HEK293 (cell line): Measurements from ENCODE around the gene AHRR.

Experiments
- CTCF ChIA-PET: fragments of 350-600 bp; formaldehyde crosslinking; extraction: SDS; loops from one replicate; lab custom pipeline; 2021; ENCODE audit warnings: antibody characterized with exemption; lab: Yijun Ruan, JAX
- POLR2A ChIA-PET: fragments of 300-600 bp; formaldehyde crosslinking; extraction: SDS; loops from one replicate; lab custom pipeline; 2020; ENCODE audit warnings: antibody characterized with exemption, inconsistent platforms; lab: Yijun Ruan, JAX
- H3K27ac ChIP-seq: fragments of 200-500 bp; sonication (Bioruptor generic); 2 replicates; pipeline ENCODE4 v1.5.1; 2014; ENCODE audit warnings: low read depth, low read length, control low read depth, inconsistent platforms; ENCODE audit errors: extremely low read depth
- H3K36me3 ChIP-seq, 2 experiments: fragments of 200-500 bp in 1 of 2; sonication (Bioruptor generic) in 1 of 2; 1 replicate in 1 of 2; 2 replicates in 1 of 2; pipeline ENCODE4 v1.5.1; 2014 to 2017; ENCODE audit warnings: inconsistent platforms in 2 of 2, low read length in 2 of 2; ENCODE audit not compliant: control insufficient read depth in 2 of 2, insufficient read depth in 1 of 2
- H3K4me1 ChIP-seq: fragments of 200-500 bp; sonication (Bioruptor generic); 2 replicates; pipeline ENCODE4 v1.5.1; 2014; ENCODE audit warnings: mild to moderate bottlenecking, low read length, inconsistent platforms; ENCODE audit not compliant: control insufficient read depth, insufficient read depth
- H3K4me3 ChIP-seq: 2 replicates; pipeline ENCODE4 v1.5.1; 2011; ENCODE audit warnings: low read depth, mild to moderate bottlenecking, control low read depth, low read length, moderate library complexity
- H3K9me3 ChIP-seq: fragments of 200-500 bp; sonication (Bioruptor generic); 2 replicates; pipeline ENCODE4 v1.5.1; 2014; ENCODE audit warnings: low read depth, low read length, inconsistent platforms; ENCODE audit not compliant: control insufficient read depth, insufficient read depth
- BCL11A ChIP-seq: fragments of 450-650 bp; formaldehyde crosslinking; IDR thresholded peaks from 2 replicates; pipeline ENCODE4 v1.5.1; 2016; ENCODE audit warnings: low read depth, missing biosample characterization, missing genetic modification characterization
- GFI1B ChIP-seq: fragments of 450-650 bp; formaldehyde crosslinking; IDR thresholded peaks from 2 replicates; pipeline ENCODE4 v1.5.1; 2016; ENCODE audit warnings: missing biosample characterization, missing genetic modification characterization
- HOXD13 ChIP-seq: sonication (generic); formaldehyde crosslinking; IDR thresholded peaks from 2 replicates; pipeline ENCODE4 v1.8.0; 2022; ENCODE audit warnings: missing genetic modification reagents, borderline replicate concordance
- KLF8 ChIP-seq: fragments of 450-650 bp; formaldehyde crosslinking; IDR thresholded peaks from 2 replicates; pipeline ENCODE4 v1.5.1; 2016; ENCODE audit warnings: missing biosample characterization, missing genetic modification characterization
- OSR2 ChIP-seq: fragments of 450-650 bp; formaldehyde crosslinking; IDR thresholded peaks from 2 replicates; pipeline ENCODE4 v1.5.1; 2016; ENCODE audit warnings: missing biosample characterization, missing genetic modification characterization
- OVOL3 ChIP-seq: fragments of 450-650 bp; formaldehyde crosslinking; IDR thresholded peaks from 2 replicates; pipeline ENCODE4 v1.5.1; 2016; ENCODE audit warnings: missing biosample characterization, missing genetic modification characterization
- RBAK ChIP-seq: fragments of 450-650 bp; formaldehyde crosslinking; IDR thresholded peaks from 2 replicates; pipeline ENCODE4 v1.5.1; 2016; ENCODE audit warnings: missing biosample characterization, missing genetic modification characterization
- SP3 ChIP-seq: fragments of 450-650 bp; formaldehyde crosslinking; IDR thresholded peaks from 2 replicates; pipeline ENCODE4 v1.5.1; 2016; ENCODE audit warnings: missing biosample characterization, missing genetic modification characterization
- WT1 ChIP-seq: fragments of 450-650 bp; formaldehyde crosslinking; IDR thresholded peaks from 2 replicates; pipeline ENCODE4 v1.5.1; 2016; ENCODE audit warnings: missing biosample characterization, missing genetic modification characterization
- ZBTB20 ChIP-seq: fragments of 450-650 bp; formaldehyde crosslinking; IDR thresholded peaks from 2 replicates; pipeline ENCODE4 v1.5.1; 2016; ENCODE audit warnings: missing biosample characterization, missing genetic modification characterization
- ZBTB7A ChIP-seq: fragments of 450-650 bp; formaldehyde crosslinking; IDR thresholded peaks from 2 replicates; pipeline ENCODE4 v1.5.1; 2016; ENCODE audit warnings: low read depth, missing biosample characterization, missing genetic modification characterization
- ZFP69B ChIP-seq: fragments of 450-650 bp; formaldehyde crosslinking; IDR thresholded peaks from 2 replicates; pipeline ENCODE4 v1.5.1; 2016; ENCODE audit warnings: missing biosample characterization, missing genetic modification characterization
- ZNF138 ChIP-seq: fragments of 450-650 bp; formaldehyde crosslinking; IDR thresholded peaks from 2 replicates; pipeline ENCODE4 v1.5.1; 2016; ENCODE audit warnings: missing biosample characterization, missing genetic modification characterization, borderline replicate concordance
- ZNF140 ChIP-seq: fragments of 450-650 bp; formaldehyde crosslinking; IDR thresholded peaks from 2 replicates; pipeline ENCODE4 v1.5.1; 2016; ENCODE audit warnings: missing biosample characterization, missing genetic modification characterization
- ZNF248 ChIP-seq: fragments of 450-650 bp; formaldehyde crosslinking; IDR thresholded peaks from 2 replicates; pipeline ENCODE4 v1.5.1; 2017; ENCODE audit warnings: missing biosample characterization, missing genetic modification characterization
- ZNF341 ChIP-seq: fragments of 450-650 bp; formaldehyde crosslinking; IDR thresholded peaks from 2 replicates; pipeline ENCODE4; 2016; ENCODE audit warnings: low read depth, missing biosample characterization, missing genetic modification characterization
- ZNF366 ChIP-seq: fragments of 450-650 bp; formaldehyde crosslinking; conservative IDR thresholded peaks from 2 replicates; pipeline ENCODE4 v1.5.1; 2016; ENCODE audit warnings: missing biosample characterization, missing genetic modification characterization
- ZNF423 ChIP-seq: fragments of 450-650 bp; formaldehyde crosslinking; IDR thresholded peaks from 2 replicates; pipeline ENCODE4 v1.5.1; 2016; ENCODE audit warnings: missing biosample characterization, missing genetic modification characterization
- ZNF558 ChIP-seq: fragments of 450-650 bp; formaldehyde crosslinking; IDR thresholded peaks from 2 replicates; pipeline ENCODE4 v1.5.1; 2016; ENCODE audit warnings: missing biosample characterization, missing genetic modification characterization
- ZNF670 ChIP-seq: fragments of 450-650 bp; formaldehyde crosslinking; IDR thresholded peaks from 2 replicates; pipeline ENCODE4 v1.5.1; 2016; ENCODE audit warnings: missing biosample characterization, missing genetic modification characterization, low read depth
- ZNF701 ChIP-seq: fragments of 450-650 bp; formaldehyde crosslinking; IDR thresholded peaks from 2 replicates; pipeline ENCODE4 v1.5.1; 2016; ENCODE audit warnings: missing biosample characterization, missing genetic modification characterization
- ZNF747 ChIP-seq: fragments of 450-650 bp; formaldehyde crosslinking; IDR thresholded peaks from 2 replicates; pipeline ENCODE4 v1.5.1; 2016; ENCODE audit warnings: missing biosample characterization, missing genetic modification characterization
- ZSCAN16 ChIP-seq: fragments of 450-650 bp; formaldehyde crosslinking; IDR thresholded peaks from 2 replicates; pipeline ENCODE4 v1.5.1; 2016; ENCODE audit warnings: missing biosample characterization, missing genetic modification characterization
- ZSCAN23 ChIP-seq: fragments of 450-650 bp; formaldehyde crosslinking; IDR thresholded peaks from 2 replicates; pipeline ENCODE4 v1.5.1; 2016; ENCODE audit warnings: missing biosample characterization, missing genetic modification characterization
- ZSCAN30 ChIP-seq: fragments of 450-650 bp; IDR thresholded peaks from 2 replicates; pipeline ENCODE4 v1.5.1; 2018; ENCODE audit warnings: missing biosample characterization, mild to moderate bottlenecking, missing genetic modification characterization, moderate library complexity
- TF ChIP-seq, protein P1 (sequence below): fragments of 450-650 bp; formaldehyde crosslinking; IDR thresholded peaks from 2 replicates; pipeline ENCODE4 v1.5.1; 2016; ENCODE audit warnings: missing biosample characterization, missing genetic modification characterization
- TF ChIP-seq, protein P2 (sequence below): fragments of 450-650 bp; formaldehyde crosslinking; IDR thresholded peaks from 2 replicates; pipeline ENCODE4 v1.5.1; 2017; ENCODE audit warnings: missing biosample characterization, mild to moderate bottlenecking, missing genetic modification characterization, moderate library complexity
- TF ChIP-seq, protein P3 (sequence below): fragments of 450-650 bp; formaldehyde crosslinking; IDR thresholded peaks from 2 replicates; pipeline ENCODE4 v1.5.1; 2017; ENCODE audit warnings: missing biosample characterization, missing genetic modification characterization

The AHRR gene

DNA sequence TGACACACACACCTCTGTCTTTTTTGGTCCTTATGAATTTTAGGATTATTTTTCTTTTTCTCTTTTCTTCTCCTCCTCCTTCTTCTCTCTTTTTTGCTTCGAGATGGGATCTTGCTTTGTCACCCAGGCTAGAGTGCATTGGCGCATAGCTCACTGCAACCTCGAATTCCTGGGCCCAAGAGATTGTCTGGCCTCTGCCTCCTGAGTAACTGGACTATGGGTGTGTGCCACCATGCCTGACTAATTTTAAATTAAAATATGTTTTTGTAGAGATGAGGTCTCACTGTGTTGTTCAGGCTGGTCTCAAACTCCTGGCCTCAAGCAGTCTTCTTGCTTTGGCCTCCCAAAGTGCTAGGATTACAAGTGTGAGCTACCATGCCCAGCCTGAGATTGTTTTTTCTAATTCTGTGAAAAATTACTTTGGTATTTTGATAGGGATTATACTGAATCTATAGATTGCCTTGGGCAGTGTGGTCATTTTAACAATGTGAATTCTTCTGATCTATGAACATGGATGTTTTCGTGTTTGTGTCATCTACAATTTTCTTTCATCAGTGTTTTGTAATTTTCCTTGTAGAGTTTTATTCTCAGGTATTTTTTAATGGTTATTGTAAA lies 7.7 kb downstream of the AHRR start (continued):
- TF ChIP-seq ZNF558, result no peak

- no peaks in the 10 kb centered on the region for H3K9me3 ChIP-seq
- no peaks in the 10 kb centered on the region for H3K4me1 ChIP-seq
- no peak overlapping the region for H3K4me3 ChIP-seq
- ChIA-PET CTCF (interaction anchor here (0.6 kb wide), 1 partner anchor 292 kb away, joined by 3 read pairs; no protein-coding TSS in a partner anchor), POLR2A (no interaction called here)
- no peaks in the 10 kb centered on the region for H3K36me3 ChIP-seq
- H3K27ac ChIP-seq, result no peak overlapping the region
- TF ChIP-seq ZSCAN30 (tag by site-specific recombination) (no peak), ZNF670 (no peak), ZBTB7A (tag by site-specific recombination) (no peak), KLF8 (tag by site-specific recombination) (no peak), SP3 (tag by site-specific recombination) (no peak), ZNF138 (tag by site-specific recombination) (no peak), ZNF747 (tag by site-specific recombination) (no peak), OVOL3 (tag by site-specific recombination) (no peak), ZBTB20 (tag by site-specific recombination) (no peak), ZNF341 (tag by site-specific recombination) (no peak), BCL11A (no peak), ZNF140 (tag by site-specific recombination) (no peak), ZNF701 (tag by site-specific recombination) (no peak)
- TF ChIP-seq, protein P1, sequence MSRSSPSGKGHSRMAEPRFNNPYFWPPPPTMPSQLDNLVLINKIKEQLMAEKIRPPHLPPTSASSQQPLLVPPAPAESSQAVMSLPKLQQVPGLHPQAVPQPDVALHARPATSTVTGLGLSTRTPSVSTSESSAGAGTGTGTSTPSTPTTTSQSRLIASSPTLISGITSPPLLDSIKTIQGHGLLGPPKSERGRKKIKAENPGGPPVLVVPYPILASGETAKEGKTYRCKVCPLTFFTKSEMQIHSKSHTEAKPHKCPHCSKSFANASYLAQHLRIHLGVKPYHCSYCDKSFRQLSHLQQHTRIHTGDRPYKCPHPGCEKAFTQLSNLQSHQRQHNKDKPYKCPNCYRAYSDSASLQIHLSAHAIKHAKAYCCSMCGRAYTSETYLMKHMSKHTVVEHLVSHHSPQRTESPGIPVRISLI, result no peak
Observed at GRCh38 chr5:329768-330167, 8.3 kb downstream of the AHRR start.

DNA sequence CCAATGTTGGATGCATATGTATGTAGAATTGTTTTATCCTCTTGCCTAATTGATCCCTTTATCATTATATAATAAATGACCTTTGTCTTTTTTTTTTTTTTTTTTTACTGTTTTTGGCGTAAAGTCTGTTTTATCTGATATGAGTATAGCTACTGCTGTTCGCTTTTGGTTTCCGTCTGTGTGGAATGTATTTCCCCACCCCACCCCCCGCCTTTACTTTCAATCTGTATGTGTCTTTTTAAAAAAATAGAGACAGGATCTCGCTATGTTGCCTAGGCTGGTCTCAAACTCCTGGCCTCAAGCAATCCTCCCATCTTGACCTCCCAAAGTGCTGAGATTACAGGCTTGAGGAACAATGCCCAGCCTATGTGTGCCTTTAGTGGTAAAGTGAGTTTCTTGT lies 11.3 kb downstream of the AHRR start:
- CTCF ChIA-PET, result interaction anchor here (0.7 to 1.3 kb wide), 2 partner anchors 58 to 105 kb away, joined by 4 read pairs; no protein-coding TSS in a partner anchor
- Histone ChIP-seq H3K36me3 (no peaks in the 10 kb centered on the region), H3K27ac (no peak overlapping the region), H3K4me3 (no peak overlapping the region), H3K9me3 (no peaks in the 10 kb centered on the region), H3K4me1 (no peaks in the 10 kb centered on the region)
- no peak for TF ChIP-seq ZNF701 (tag by site-specific recombination)
- no peak for TF ChIP-seq GFI1B (tag by site-specific recombination)
- no peak for TF ChIP-seq HOXD13 (CRISPR knock-in tag)
- TF ChIP-seq ZNF423 (tag by site-specific recombination), result no peak
- TF ChIP-seq, protein P2, sequence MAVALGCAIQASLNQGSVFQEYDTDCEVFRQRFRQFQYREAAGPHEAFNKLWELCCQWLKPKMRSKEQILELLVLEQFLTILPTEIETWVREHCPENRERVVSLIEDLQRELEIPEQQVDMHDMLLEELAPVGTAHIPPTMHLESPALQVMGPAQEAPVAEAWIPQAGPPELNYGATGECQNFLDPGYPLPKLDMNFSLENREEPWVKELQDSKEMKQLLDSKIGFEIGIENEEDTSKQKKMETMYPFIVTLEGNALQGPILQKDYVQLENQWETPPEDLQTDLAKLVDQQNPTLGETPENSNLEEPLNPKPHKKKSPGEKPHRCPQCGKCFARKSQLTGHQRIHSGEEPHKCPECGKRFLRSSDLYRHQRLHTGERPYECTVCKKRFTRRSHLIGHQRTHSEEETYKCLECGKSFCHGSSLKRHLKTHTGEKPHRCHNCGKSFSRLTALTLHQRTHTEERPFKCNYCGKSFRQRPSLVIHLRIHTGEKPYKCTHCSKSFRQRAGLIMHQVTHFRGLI (tag by site-specific recombination), result no peak
- POLR2A ChIA-PET, result no interaction called here

GRCh38 chr5:333945-334344 lies 12.4 kb downstream of the AHRR start:
- CTCF ChIA-PET, result interaction anchor here (0.7 to 1.3 kb wide), 2 partner anchors 103 to 840 kb away, joined by 3 to 4 read pairs; no protein-coding TSS in a partner anchor
- Histone ChIP-seq H3K36me3 (no peaks in the 10 kb centered on the region), H3K4me1 (no peaks in the 10 kb centered on the region), H3K27ac (no peak overlapping the region), H3K4me3 (no peak overlapping the region), H3K9me3 (no peaks in the 10 kb centered on the region)
- POLR2A ChIA-PET, result no interaction called here
- no peak for TF ChIP-seq ZSCAN16 (tag by site-specific recombination)
- no peak for TF ChIP-seq RBAK (tag by site-specific recombination)
- no peak for TF ChIP-seq ZFP69B
- no peak for TF ChIP-seq WT1 (tag by site-specific recombination)
- TF ChIP-seq OSR2, result no peak
- no peak for TF ChIP-seq ZSCAN23
- TF ChIP-seq, protein P3, sequence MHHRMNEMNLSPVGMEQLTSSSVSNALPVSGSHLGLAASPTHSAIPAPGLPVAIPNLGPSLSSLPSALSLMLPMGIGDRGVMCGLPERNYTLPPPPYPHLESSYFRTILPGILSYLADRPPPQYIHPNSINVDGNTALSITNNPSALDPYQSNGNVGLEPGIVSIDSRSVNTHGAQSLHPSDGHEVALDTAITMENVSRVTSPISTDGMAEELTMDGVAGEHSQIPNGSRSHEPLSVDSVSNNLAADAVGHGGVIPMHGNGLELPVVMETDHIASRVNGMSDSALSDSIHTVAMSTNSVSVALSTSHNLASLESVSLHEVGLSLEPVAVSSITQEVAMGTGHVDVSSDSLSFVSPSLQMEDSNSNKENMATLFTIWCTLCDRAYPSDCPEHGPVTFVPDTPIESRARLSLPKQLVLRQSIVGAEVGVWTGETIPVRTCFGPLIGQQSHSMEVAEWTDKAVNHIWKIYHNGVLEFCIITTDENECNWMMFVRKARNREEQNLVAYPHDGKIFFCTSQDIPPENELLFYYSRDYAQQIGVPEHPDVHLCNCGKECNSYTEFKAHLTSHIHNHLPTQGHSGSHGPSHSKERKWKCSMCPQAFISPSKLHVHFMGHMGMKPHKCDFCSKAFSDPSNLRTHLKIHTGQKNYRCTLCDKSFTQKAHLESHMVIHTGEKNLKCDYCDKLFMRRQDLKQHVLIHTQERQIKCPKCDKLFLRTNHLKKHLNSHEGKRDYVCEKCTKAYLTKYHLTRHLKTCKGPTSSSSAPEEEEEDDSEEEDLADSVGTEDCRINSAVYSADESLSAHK (tag by site-specific recombination), result no peak
- TF ChIP-seq KLF8 (tag by site-specific recombination), result no peak
- no peak for TF ChIP-seq ZNF248 (tag by site-specific recombination)
- no peak for TF ChIP-seq ZNF366 (tag by site-specific recombination)
